Measurements from ENCODE around the gene MACROD2.

The MACROD2 gene

GRCh38 chr20:14332866-14333265 lies 337.6 kb downstream of the MACROD2 start:
- TF ChIP-seq, protein P1, sequence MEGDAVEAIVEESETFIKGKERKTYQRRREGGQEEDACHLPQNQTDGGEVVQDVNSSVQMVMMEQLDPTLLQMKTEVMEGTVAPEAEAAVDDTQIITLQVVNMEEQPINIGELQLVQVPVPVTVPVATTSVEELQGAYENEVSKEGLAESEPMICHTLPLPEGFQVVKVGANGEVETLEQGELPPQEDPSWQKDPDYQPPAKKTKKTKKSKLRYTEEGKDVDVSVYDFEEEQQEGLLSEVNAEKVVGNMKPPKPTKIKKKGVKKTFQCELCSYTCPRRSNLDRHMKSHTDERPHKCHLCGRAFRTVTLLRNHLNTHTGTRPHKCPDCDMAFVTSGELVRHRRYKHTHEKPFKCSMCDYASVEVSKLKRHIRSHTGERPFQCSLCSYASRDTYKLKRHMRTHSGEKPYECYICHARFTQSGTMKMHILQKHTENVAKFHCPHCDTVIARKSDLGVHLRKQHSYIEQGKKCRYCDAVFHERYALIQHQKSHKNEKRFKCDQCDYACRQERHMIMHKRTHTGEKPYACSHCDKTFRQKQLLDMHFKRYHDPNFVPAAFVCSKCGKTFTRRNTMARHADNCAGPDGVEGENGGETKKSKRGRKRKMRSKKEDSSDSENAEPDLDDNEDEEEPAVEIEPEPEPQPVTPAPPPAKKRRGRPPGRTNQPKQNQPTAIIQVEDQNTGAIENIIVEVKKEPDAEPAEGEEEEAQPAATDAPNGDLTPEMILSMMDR (IDR thresholded peaks at IDR 0.05; ENCODE audit: extremely low read depth, missing control alignments) = no peak
- DNase-seq (ENCODE audit: low spot score) = no peak

DNA sequence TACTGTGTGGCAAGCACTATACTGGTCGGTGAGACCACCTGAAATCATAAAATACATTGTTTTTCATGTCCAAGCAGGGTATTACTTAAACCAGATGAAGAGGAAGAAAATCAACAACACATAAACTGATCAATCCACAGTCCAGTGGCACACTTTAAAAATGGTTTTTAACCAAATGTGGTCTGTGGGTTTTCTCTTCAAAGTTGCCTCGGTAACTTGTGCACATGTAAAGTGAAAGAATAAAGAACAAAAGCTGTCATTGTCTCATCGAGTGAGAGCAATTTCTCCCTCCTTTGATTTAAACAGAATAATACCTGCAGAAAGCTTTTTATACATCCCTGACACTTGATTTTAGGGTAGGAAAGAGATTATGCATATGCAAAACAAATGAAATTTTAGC lies 338.4 kb downstream of the MACROD2 start:
- TF ChIP-seq, protein P1 (IDR thresholded peaks at IDR 0.05; ENCODE audit: extremely low read depth, missing control alignments) = no peak
- no peak for DNase-seq (ENCODE audit: low spot score)

DNA sequence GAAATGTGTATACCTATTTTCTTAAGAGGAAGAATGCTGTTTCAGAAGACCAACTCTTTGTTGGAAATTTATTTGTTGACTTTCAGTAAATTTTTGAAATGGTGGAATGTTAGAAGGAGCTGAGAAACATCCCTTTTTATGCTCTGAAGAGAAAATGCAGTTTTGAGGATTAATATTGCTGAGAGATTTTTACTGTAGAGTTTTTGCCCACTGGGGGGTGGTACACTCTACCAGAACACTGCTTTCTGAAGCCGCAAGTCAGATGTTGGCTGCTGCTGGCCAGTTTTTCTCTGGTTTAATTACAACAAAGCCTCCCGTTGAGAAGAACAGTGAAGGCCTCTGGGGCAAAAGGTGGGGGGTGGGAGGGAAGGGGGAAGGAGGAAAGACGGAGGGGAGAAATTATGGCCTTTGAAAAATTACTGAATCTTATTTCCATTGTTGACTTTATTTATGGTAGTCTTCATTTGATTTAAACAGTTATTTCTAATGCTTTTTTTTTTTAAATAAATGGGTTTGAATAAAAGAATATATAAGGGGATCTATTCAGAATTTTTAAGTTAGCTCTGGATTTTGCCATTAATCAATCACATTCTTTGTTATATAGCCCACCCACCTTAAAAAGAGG lies 339.1 kb downstream of the MACROD2 start:
- TF ChIP-seq, protein P1 (IDR thresholded peaks at IDR 0.05; ENCODE audit: extremely low read depth, missing control alignments) = no peak
- no peak for DNase-seq (ENCODE audit: low spot score)

GRCh38 chr20:14335052-14335451 lies 339.7 kb downstream of the MACROD2 start:
- no peak for DNase-seq (ENCODE audit: low spot score)
- TF ChIP-seq, protein P1 (IDR thresholded peaks at IDR 0.05; ENCODE audit: extremely low read depth, missing control alignments) = no peak

- TF ChIP-seq, protein P1 (IDR thresholded peaks at IDR 0.05; ENCODE audit: extremely low read depth, missing control alignments) = no peak
- DNase-seq (ENCODE audit: low spot score) = no peak
Observed at GRCh38 chr20:14336686-14337085, 341.4 kb downstream of the MACROD2 start.

DNA sequence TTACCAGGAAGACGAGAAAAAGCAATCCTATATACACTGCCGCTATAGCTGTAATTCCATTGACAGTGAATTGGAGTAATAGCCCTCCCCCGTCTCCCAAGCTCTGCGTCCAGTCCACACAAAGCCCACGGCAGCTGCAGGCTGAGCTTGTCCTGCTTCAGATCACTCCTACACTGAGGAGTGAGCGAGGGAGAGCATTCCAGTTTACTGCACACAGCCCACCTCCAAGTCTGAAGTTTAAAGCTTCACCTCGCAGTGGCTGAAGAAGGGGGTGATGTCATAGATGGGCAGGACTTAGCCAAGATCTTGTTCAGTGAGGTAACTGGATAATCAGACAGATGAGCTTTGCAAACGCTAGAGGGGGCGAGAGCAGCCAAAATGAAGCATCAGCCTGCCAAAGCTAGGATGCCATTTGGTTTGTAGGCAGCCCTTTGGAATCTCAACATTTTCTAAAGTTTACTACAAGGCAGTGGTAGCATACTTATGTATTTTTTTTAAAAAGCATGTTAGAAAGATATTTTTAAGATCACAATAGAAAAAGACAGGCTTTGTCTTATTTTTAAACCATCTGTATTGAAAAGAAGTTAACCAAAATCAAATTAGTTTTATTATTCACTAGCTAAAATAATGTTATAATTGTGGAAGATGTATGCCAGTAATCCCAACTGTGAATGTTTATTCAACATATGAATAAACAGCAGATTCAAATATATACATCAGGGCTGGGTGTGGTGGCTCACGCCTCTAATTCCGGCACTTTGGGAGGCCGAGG lies 342.3 kb downstream of the MACROD2 start, which contains the start of gene FLRT3:
FLRT3 (minus strand) TSS at position 213 of the 772 bp plus-strand sequence. CDS start 10,106 bp downstream, outside the sequence.
- TF ChIP-seq, protein P1 (IDR thresholded peaks at IDR 0.05; ENCODE audit: extremely low read depth, missing control alignments) = peak; percentile 63
- DNase-seq (ENCODE audit: low spot score) = peak; percentile 61

- TF ChIP-seq, protein P1 (IDR thresholded peaks at IDR 0.05; ENCODE audit: extremely low read depth, missing control alignments) = no peak
Observed at GRCh38 chr20:14341801-14342200, 346.5 kb downstream of the MACROD2 start.

More at GRCh38 chr20:14341801-14342200, 346.5 kb downstream of the MACROD2 start:
- DNase-seq (ENCODE audit: low spot score) = no peak
